Stimulated activated CD4-positive, alpha-beta T cell treated with anti-CD3 and anti-CD28 coated beads, Interleukin-4, amount 100 ng/mL, for 24 hours (primary cell): Measurements from ENCODE around the gene CST3.
"Not testable (repeated sequence)": the region's sequence is repeated elsewhere in the genome, so short reads cannot be mapped to it uniquely, and the experiment has no call there.

Source experiments
- DNase-seq: peaks from one replicate; pipeline ENCODE4 v3.0.0-alpha.2; 2020

Gene CST3

DNA sequence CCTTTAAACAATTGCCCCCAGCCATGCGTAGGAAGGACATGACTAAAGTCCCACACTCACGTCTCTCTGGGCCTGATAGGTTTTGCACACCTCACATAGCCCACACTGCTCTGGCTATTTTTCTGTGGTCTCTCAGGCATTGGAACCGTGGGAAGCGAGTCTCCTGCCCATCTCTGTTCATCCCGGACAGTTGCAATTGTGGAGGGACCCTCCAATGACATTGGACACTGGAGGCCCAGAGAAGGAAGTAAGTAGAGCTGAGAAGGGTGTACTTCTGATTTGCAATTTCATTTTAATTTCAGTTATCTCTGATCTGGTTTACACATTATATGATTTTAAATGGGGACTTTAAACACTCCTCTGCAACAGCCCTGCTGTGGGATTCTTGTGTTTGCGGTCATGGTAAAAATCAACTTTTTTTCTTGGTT, 23.3 kb upstream of the CST3 start:
- no peak for DNase-seq

DNA sequence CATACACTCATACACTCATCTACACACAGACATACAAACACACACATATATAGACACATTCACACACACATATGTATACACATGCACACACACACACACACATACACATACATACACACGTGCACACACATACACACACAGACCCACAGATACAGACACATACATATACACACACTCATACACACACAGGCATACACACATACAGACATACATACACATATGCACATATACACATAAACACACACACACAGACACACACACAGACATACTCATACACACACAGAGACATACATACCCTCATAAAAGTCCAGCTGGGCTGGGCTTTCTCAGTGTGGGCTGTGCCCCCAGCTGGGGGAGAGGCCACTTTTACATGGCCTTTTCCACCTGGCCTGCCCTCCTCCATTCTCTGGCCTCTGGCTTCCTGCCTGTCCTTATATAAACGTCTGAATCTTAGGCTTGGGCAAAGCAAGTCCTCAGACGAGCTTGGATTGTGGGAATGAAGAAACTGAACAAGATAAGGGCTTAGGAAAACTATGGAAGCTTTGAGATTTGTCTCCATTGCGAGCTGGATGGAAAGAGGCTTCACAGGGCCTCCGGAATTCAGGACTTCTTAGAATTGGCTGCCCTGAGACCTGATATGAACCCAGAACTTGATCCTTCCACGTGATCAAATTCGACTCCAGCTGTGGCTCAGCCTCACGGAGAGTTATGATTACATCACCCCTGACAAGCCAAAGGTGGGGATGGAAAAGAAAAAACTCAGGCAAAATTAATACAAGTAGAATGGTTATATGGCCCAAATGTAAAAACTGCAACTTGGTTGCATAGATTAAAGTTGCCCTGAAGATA, 22.5 kb upstream of the CST3 start:
- no peak for DNase-seq

DNA sequence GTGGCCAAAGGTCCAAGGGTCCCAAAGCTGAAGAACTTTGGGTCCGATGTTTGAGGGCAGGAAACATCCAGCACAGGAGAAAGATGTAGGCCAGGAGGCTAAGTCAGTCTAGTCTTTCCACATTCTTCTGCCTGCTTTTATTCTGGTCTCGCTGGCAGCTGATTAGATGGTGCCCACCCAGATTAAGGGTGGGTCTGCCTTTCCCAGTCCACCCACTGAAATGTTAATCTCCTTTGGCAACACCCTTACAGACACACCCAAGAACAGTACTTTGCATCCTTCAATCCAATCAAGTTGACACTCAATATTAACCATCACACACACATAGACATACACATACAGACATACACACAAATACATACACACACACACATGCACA, 21.8 kb upstream of the CST3 start:
- not testable (repeated sequence) for DNase-seq

DNA sequence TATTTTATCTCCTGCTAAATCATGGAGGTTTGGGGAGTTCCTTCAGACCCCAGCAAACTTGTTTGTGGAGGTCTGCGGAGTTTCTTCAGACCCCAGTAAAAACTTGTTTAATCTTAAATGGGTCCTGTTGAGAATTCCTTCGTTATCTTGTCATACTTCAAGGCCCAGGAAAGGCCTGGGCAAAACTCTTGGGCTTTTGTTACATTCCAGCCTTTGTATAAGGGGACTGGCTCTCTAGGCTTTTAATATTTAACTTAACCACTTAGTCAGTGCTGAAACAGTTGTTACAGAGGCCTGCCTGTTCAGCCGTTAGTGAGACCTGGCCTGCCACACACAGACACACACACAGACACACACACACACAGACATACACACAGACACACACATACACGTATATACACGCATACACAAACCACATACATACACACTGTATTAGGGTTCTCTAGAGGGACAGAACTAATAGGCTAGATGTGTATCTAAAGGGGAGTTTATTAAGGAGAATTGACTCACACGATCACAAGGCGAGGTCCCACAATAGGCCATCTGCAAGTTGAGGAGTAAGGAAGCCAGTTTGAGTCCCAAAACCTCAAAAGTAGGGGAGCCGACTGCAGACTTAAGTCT, 21.3 kb upstream of the CST3 start:
- DNase-seq = no peak

DNA sequence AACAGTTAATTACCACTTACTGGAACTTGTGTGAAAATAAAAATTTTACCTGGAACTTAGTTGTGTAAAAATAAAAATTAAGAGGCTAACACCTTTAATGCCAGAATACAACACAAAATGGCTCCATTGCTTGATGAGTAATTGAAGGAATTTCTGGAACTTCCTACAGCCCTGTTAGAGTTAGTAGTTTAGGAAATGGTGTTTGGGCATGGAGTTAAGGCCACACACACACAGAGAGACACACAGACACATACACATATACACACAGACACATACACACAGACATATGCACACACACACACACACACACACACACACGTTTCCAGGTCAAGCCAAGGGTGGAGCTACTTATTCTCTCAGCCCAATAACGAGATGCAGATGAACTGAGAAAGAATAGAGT, 20.6 kb upstream of the CST3 start:
- no peak for DNase-seq

DNA sequence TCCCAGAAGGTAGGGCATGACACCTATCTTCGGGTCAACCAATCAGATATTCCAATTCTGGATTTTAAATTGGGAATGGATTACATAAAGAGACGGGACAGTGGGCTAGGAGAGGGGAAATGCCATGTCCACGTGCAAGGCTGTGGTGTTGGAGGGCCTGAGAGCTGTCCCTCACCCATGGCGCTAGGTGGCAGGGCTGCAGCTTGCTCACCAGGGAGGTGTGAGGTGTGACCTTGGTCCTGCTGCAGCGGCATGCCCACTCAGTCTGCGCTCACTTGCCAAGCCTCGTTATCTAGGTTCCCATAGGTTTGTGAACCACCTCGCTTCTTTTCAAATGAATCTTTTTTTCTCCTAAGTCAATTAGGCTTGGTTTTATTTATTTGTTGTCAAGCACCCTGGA, 19.4 kb upstream of the CST3 start:
- DNase-seq = no peak

DNA sequence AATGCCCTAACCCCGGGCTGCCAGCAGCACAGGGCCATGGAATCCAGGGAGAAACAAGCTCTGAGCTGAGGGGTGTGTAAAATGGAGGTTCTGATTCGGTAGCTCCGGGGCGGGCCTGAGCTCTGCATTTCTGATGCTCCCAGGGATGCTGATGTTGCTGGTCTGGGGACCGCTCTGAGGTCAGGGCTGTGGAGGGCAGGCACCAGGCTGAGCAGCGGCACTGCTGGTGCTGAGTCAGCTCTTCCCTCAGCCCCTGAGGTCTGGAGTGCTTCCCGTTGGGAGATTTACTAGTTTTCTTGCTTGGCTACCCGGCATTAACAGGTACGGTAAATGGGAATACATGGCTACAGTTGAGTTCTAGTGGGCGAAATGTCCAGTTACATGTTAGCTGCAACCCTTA, 18.6 kb upstream of the CST3 start:
- no peak for DNase-seq

DNA sequence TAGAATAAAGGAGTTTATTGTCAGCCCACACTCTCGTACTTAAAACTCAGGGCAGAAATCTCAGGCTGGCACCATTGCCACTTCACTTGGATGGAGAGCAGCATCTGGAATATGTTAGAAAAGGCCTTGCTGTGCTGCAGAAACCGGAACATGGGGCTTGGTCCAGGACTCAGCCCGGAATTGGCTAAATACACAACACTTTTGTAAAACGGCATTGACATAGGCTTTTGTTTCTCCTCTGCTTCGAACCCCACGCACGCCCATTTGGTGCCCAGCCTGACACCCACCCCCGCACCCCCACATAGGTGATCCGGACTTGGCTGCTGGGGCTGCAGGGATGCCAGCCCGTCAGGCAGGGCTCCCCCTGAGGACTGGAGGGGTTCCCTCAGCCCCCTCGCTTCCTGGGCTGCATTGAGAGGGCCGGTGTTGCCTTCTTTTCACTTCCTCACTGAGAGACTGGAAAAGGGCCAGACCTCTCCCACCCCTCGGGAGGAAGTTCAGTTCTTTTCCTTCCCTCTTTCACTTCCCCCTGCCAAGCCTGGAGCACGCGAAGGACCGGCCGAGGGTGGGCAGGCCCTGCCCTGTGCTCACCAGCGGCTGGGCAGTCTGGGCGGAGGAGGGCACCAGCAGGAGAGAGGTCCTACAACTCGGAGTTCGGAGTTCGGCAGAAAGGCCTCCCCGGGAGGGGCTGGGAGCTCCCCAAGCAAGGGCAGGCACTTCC, 17.9 kb upstream of the CST3 start:
- no peak for DNase-seq

DNA sequence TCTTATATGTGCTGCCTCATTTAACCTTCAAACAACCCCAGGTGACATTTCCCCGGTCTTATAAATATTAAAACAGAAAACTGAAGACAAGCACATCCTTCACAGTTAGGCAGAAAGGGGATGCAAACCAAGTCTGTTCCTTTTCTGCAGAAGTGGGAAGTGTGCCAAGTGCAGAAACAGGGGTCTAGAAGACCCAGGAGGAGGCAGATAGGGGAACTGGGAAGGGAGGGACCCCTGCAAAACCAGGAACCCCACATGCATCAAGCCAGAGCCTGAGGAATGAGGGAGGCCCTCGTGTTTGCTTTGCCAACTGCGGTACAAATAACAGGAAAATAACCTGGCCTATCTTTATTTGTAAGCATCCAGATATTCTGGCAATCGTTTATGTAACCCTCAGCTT, 17.0 kb upstream of the CST3 start:
- DNase-seq = no peak

DNA sequence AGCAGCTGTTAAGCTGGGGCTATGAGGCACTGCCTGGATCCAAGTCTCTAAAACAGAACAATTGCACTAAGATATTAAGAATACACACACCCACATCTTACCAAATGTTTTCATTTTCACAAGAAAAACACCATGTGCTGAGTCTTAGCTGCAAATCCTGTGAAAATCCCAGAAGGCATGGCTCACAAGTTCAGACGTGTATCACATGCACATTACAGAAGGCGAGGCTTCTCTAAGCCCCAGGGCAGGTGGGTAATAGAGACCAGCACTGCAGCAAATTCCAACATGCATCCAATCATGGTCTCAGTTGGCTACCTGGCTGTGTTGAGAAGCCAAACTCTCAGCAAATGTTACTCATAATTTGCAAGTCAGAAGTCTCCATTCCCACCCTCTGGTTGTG, 16.2 kb upstream of the CST3 start:
- no peak for DNase-seq

DNA sequence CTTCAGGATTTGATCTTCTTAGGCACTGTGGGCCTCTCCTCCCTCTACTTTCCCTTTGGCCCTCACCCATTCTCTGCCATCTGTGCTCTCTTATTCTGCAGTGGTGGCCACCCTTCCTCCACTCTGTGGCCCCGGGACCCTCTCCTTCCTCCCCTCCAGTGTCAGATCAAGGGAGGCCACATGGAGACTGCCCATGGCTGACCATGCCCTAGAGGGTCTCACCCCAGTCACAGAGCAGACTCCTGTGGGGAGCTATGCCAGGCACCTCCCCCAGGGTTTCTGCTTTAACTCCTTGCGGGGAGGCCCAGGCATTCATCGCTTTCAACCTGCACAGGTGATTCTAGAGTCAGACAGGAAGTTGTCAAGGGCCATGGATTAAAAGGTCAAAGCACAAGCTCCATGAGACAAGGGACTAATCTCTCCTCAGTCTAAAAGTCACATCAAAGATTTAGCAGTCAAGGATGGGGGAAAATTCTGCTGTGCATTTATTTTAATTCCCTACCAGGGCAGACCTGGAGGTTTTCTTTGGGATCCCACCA, 15.7 kb upstream of the CST3 start:
- no peak for DNase-seq

DNA sequence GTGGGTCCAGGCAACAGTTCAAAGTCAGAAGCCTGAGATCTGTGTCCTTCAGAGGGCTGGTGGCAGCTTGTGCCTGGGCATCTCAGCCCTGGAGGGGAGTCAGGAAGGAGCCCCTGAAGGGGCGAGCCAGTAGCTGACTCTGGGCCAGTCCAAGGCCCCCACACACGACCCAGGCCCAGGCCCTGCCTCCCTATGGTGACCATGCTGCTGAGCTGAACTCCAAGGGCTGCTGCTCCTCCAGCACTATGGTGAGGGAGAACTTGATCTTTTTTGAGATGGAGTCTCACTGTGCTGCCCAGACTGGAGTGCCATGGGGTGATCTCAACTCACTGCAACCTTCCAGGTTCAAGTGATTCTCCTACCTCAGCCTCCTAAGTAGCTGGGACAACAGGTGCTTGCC, 15.2 kb upstream of the CST3 start:
- DNase-seq = no peak

DNA sequence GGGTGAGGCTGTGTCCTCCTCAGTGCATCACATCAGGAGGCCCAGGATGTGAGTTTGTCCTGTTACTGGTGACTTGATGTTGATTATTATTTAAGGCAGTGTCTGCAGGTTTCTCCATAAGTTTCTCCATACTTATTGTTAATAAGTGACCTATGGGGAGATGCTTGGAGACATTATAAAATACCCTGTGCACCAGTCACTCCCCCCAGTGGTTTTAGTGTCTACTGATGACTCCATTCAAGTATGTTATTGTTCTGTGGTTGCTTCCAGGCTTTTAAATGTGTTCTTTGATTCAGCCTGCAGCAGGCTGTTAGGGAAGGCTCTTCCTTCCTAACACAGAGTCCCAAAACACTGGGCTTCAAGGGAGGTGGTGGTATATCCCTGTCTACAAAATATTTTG, 14.6 kb upstream of the CST3 start:
- no peak for DNase-seq

DNA sequence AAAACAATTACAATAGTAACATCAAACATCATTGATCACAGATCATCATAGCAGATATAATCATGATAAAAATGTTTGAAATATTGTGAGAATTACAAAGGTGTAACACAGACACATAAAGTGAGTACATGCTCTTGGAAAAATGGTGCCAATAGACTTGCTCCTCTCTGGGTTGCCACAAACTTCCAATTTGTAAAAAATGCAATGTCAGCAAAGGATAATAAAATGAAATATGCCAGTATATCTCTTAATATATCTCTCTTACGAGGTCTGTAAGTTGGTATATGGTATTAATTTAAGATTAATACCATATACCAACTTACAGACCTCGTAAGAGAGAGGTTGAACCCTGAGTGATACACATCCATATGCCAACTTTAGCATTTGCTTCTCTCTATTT, 13.4 kb upstream of the CST3 start:
- DNase-seq = no peak

DNA sequence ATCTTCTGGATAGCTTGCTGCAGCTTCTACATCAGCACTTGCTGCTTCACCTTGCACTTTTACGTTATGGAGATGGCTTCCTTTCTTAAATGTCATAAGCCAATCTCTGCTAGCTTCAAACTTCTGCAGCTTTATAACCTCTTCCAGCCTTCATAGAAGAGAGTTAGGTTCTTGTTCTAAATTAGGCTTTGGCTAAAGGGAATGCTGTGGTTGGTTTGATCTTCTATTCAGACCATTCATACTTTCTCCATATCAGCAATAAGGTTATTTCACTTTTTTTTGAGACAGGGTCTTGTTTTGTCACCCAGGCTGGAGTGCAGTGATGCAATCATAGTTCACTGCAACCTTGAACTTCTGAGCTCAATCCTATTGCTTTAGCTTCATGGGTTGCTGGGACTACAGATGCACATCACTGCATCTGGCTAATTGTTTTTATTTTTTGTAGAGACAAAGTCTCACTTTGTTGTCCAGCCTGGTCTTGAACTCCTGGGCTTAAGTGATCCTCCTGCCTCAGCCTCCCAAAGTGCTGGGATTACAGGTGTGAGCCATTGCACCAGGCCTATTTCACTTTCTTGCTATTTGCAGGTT, 12.2 kb upstream of the CST3 start:
- no peak for DNase-seq

DNA sequence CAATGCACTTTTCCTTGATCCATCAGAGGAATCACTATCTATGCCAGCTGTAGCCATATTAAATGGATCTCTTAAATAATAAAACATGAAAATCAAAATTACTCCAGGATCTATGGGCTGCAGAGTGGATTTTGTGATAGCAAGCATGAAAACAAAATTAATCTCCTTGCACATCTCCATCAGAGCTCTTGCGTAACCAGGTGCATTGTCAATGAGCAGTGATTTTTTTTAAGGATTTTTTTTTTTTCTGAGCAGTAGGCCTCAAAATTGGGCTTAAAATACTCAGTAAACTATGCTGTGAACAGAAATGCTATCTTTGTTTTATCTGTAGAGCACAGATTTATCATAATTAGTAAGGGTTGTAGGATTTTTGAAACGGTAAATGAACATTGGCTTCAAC, 11.5 kb upstream of the CST3 start:
- no peak for DNase-seq

DNA sequence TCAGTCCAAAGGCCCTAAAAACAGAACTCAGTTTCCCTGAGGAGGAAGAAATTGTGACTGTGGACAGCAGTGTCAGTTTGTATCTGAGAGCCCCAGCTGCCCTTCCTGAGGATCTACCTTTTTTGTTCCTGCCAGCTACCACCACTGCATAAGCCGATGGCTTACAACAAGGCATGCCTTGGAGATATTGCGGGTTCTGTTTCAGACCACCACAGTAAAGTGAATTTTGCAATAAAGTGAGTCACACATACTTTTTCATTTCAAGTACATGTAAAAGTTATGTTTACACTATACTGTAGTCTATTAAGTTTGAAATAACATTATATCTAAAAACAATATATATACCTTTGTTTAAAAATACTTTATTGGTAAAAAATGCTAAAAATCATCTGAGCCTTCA, 9.6 kb upstream of the CST3 start:
- DNase-seq = no peak

DNA sequence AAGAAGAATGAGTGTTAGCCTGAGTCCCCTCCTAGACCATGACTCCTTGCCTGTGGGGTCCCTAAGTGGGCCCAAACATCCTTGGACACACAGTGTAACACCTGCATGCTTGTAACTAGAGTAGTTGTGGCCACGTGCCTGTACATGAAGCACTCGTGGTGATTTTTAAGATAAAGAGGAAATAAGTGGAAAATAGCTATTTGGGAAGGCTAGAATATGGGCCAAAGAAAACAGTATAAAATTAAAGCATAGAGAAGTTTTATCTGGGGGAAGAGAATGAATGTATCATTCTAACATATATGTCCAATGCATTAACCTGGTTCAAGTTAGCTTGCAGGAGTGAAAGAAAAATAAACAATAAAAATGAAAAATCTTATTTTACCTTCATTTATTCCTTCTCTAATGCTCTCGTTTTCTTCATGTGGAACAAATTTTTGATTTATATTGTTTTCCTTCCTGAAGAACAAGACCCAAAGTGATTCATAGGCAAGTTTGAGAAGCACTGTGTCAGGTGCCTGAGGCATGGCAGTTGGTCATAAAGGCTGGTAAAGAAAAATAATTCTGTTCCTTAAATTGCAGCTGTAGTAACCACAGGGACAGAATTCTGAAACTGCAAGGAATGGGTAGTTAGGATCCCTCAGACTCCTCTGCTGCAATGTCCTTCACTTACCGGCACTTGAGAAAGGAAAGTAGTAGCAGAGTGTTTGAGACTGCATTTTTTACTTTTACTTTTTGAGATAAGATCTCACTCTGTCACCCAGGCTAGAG, 8.5 kb upstream of the CST3 start:
- DNase-seq = no peak

DNA sequence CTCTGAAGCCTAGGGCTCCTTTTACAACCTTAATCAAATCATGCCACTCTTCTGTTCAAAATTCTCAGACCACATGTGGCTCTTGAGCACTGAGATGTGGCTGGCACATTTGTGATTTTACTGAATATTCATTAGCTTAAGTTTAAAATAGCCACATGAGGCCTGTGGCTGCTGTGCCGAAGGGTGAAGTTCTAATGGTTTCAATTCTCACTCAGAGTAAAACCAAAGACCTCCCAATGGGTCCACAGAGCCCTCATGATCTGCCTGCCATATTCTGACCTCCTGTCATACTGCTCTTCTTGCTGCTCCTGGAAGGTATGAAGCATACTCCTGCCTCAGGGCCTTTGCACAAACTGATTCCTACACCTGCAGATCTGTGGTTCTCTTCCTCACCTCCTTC, 7.8 kb upstream of the CST3 start:
- DNase-seq = no peak

DNA sequence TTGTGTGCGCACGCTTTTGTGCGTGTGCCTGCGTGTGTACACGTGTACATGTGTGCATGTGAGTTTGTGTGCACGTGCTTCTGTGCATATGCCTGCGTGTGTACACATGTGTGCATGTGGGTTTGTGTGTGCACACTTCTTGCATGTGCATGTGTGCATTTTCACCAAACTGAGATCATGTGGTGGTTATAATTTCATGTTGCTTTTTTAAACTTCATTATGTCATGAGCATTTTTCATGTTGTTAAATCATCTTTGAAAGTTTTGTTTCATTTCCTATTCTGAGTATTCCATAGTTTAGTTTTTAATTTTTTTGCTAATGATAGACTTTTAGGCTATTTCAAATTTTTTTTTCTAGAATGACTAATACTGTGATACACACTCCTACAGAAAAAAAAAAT, 6.4 kb upstream of the CST3 start:
- DNase-seq = no peak

DNA sequence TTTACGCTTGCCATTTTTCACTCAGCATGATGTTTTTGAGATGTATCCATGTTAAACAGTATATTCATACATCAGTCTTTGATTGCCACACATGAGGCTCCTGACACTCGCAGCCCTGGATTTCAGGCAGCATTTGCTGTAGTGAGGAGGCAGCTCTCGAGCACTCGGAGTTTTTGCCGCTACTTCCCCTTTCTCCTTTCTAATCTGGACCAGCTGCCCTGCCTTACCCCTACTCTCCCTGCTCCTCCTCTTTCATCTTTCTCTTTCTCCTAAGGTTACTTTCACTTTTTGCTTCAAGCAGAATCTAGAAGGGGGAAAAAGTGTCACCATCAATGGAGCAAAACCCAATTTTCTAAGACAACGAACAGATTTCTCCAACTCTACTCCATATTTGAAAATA, 5.9 kb upstream of the CST3 start:
- no peak for DNase-seq

DNA sequence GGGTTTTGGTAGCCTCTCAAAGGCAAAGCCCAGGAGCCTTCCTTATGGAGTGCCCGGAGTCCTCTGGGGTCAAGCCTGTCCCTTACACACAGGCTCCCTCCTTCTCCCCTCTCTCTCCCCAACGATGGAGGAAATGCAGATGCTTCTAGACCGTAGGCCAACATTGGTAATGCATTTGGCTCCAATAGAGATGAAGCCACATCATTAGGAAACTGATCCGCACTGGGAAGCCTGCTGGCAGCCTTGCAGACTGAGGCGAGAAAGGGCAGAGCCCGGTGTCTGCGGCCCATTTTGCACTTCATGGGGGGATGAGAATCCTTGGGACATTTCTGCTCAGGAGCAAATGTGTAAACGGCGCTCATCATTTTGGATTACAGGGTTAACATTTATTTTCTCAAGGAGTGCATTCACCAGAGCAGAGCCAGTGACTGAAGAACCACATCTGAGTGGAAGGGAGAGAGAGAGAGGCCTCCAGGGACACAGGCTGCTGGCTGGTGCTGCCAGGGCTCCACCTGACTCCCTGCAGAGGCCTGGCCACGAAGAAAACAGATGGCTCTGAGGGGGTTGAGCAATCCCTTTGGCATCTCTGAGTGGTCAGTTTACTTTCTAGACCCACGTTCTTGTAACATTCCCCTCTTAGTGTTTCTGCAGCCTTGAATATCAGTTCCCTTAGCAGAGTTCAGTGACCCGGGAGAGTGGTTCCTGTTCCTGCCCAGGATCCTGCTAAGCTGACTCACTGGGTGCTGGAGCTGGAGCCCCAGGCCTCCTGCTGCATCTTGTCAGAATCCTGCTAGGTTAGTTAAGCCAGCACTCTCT, 4.4 kb upstream of the CST3 start:
- DNase-seq = no peak
